GM12872 (cell line): ENCODE measurements around the gene KISS1.

ENCODE experiments used
- CTCF ChIP-seq: IDR thresholded peaks from 3 replicates; pipeline ENCODE4 v1.5.1; 2011; ENCODE audit warnings: low read depth, mild to moderate bottlenecking, low read length, moderate library complexity; ENCODE audit not compliant: insufficient read depth

Gene KISS1

GRCh38 chr1:204171751-204172178, 24.5 kb downstream of the KISS1 start:
- no peak for TF ChIP-seq CTCF

- no peak for TF ChIP-seq CTCF
These were observed 25.7 kb downstream of the KISS1 start for GRCh38 chr1:204170494-204171155.

GRCh38 chr1:204169858-204170257, 26.4 kb downstream of the KISS1 start:
- no peak for TF ChIP-seq CTCF

GRCh38 chr1:204167730-204168129, 28.6 kb downstream of the KISS1 start:
- TF ChIP-seq CTCF, result no peak

- TF ChIP-seq CTCF, result no peak
These were observed 30.1 kb downstream of the KISS1 start, which contains the start of gene REN for GRCh38 chr1:204166219-204166618. TSS of gene REN (minus strand) at chr1:204166337. CDS start at chr1:204166293, 44 bp downstream.

- TF ChIP-seq CTCF, result peak; percentile 99
These were observed 33.7 kb downstream of the KISS1 start for GRCh38 chr1:204162494-204163074.

- TF ChIP-seq CTCF, result no peak
These were observed 34.4 kb downstream of the KISS1 start for GRCh38 chr1:204161609-204162493.
